Measurements from ENCODE around the gene OTOGL. TPM values are rescaled to one million over a fixed set of nuclear protein-coding genes. Genes with fewer than 3 reads are reported as not detected.
A peak's percentile ranks its signal among the peaks of the same experiment; 100 is the strongest.

Gene OTOGL
- total RNA-seq: under 1 TPM in 3 of 4 donors, not detected in 1; 0.04 to 0.57 (median 0.23) TPM

DNA sequence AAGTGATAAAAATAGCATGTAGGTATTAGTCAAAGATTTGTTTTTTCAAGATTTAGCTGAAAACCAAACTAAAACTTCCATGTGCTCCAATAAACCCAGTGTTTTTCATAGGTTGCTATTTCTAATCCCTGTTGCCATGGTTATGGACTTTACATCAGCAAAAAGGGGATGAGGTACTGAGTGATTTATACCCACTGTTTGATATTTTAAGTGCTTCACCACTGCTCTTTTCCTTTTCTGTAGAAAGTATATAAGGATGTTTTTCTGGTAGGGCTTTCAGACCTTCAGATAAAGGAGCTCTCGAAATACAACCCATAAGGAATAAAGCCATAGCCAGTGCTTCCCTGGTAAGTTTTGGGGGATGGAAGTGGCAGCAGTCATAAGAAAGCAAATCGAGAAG is at the start of gene OTOGL:
TSS of gene OTOGL (plus strand) at position 279 of the 400 bp plus-strand sequence. CDS start 109,895 bp downstream, outside the sequence.
- TF ChIP-seq POLR2A (IDR thresholded peaks at IDR 0.05): no peak
- TF ChIP-seq, protein P1, sequence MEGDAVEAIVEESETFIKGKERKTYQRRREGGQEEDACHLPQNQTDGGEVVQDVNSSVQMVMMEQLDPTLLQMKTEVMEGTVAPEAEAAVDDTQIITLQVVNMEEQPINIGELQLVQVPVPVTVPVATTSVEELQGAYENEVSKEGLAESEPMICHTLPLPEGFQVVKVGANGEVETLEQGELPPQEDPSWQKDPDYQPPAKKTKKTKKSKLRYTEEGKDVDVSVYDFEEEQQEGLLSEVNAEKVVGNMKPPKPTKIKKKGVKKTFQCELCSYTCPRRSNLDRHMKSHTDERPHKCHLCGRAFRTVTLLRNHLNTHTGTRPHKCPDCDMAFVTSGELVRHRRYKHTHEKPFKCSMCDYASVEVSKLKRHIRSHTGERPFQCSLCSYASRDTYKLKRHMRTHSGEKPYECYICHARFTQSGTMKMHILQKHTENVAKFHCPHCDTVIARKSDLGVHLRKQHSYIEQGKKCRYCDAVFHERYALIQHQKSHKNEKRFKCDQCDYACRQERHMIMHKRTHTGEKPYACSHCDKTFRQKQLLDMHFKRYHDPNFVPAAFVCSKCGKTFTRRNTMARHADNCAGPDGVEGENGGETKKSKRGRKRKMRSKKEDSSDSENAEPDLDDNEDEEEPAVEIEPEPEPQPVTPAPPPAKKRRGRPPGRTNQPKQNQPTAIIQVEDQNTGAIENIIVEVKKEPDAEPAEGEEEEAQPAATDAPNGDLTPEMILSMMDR (IDR thresholded peaks at IDR 0.05): no peak
- no peak for DNase-seq
- WGBS, 2 donors: 59% methylated on average over 2 of the region's 2 CpGs
- no peaks in the 10 kb centered on the region for H3K27me3 ChIP-seq
- H3K36me3 ChIP-seq: no peaks in the 10 kb centered on the region
- peak within 1 kb of the TSS in 2 of 4 donors; percentile 2 to 6 for H3K27ac ChIP-seq
- no peaks in the 10 kb centered on the region for H3K9me3 ChIP-seq
- peaks cover 0 to 14% (median 5%) of the 10 kb centered on the region in 3 donors for H3K4me1 ChIP-seq
- intact Hi-C loops (cut with DNase I): no loop called here
- H3K4me3 ChIP-seq: no peak within 1 kb of the TSS

DNA sequence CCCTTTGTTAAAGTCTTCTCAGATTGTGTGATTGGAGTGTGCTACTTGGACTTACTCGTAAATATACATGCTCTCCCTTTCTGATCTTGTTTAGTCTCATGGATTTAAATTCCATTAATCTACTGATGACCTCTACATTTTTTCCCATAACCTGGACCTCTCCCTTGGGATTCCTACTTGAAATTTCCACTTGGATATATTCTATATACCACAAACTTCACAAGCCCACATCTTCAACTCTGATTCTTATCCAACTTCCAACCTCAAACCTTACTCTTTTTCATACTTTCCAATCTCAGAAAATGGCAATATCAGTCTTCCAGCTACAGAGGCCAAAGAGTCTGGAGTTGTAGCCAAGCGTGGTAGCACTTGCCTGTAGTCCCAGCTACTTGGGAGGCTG is 49.1 kb upstream of the OTOGL start:
- no peak for DNase-seq
- H3K27ac ChIP-seq: no peak overlapping the region
- 61 to 66% methylated on average over 2 of the region's 2 CpGs for WGBS, 2 donors
- intact Hi-C loops (cut with DNase I): no loop called here
- H3K9me3 ChIP-seq: no peaks in the 10 kb centered on the region
- H3K36me3 ChIP-seq: no peaks in the 10 kb centered on the region
- TF ChIP-seq POLR2A (IDR thresholded peaks at IDR 0.05): no peak
- H3K4me3 ChIP-seq: no peak overlapping the region
- H3K4me1 ChIP-seq: peaks cover 0 to 7% (median 0%) of the 10 kb centered on the region in 3 donors
- no peaks in the 10 kb centered on the region for H3K27me3 ChIP-seq

DNA sequence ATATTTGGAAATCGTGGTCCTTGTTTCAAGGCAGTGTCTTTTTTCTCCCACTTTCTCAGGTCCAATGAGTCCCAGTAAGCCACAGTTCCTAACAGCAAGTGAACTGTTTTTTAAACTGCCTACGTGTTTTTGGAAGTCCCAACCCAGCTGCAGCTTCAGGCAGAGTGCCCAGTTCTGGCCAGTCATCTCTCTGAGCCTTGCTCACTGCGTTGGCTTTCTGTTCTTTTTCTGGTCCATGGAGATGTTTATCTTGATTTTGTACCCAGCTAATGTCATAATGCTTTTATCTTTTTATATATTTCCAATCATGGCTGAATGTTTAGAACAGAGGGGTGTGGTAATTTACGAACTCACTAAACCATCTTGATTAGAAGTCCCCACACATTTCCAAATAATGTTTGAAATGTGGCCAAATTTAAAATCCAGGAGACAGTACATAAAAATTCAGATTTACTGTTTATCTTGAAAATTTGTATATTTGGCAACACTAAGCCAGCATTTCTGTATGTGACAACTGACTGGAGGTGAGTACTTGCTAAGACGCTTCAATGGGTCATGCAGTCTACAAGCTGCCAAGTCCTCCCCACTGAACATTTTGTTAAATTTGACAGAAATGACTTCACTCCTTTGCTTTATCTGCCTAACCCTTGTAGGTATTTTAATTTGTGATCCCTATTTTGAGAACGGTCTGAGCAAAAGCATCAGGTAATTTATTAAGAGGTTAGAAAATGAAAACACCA is 46.1 kb upstream of the OTOGL start:
- peak overlapping the region in 3 of 4 donors; percentile 60 to 68 (median 63) for H3K27ac ChIP-seq
- TF ChIP-seq POLR2A (IDR thresholded peaks at IDR 0.05): no peak
- TF ChIP-seq, protein P1 (IDR thresholded peaks at IDR 0.05): no peak

GRCh38 chr12:80056232-80056631 is 43.1 kb upstream of the OTOGL start:
- 63 to 71% methylated on average over 4 of the region's 4 CpGs for WGBS, 2 donors
- H3K9me3 ChIP-seq: no peaks in the 10 kb centered on the region
- intact Hi-C loops (cut with DNase I): no loop called here

More for the DNA sequence above, 46.1 kb upstream of the OTOGL start:
- no peaks in the 10 kb centered on the region for H3K9me3 ChIP-seq
- H3K36me3 ChIP-seq: no peaks in the 10 kb centered on the region
- intact Hi-C loops (cut with DNase I): no loop called here
- WGBS, 2 donors: 46 to 58% methylated on average over 6 of the region's 6 CpGs
- H3K4me3 ChIP-seq: no peak overlapping the region
- DNase-seq: no peak
- no peaks in the 10 kb centered on the region for H3K27me3 ChIP-seq
- H3K4me1 ChIP-seq: peaks cover 0 to 7% (median 0%) of the 10 kb centered on the region in 3 donors

GRCh38 chr12:80056845-80057244 is 42.5 kb upstream of the OTOGL start:
- intact Hi-C loops (cut with DNase I): no loop called here
- no peak for TF ChIP-seq POLR2A (IDR thresholded peaks at IDR 0.05)
- TF ChIP-seq, protein P1 (IDR thresholded peaks at IDR 0.05): no peak
- DNase-seq: no peak
- Histone ChIP-seq H3K4me3 (no peak overlapping the region), H3K27ac (no peak overlapping the region), H3K4me1 (peaks cover 0 to 7% (median 0%) of the 10 kb centered on the region in 3 donors), H3K9me3 (no peaks in the 10 kb centered on the region), H3K27me3 (no peaks in the 10 kb centered on the region), H3K36me3 (no peaks in the 10 kb centered on the region)

More at GRCh38 chr12:80056232-80056631, 43.1 kb upstream of the OTOGL start:
- TF ChIP-seq, protein P1 (IDR thresholded peaks at IDR 0.05): no peak
- TF ChIP-seq POLR2A (IDR thresholded peaks at IDR 0.05): no peak
- Histone ChIP-seq H3K4me1 (peaks cover 0 to 7% (median 0%) of the 10 kb centered on the region in 3 donors), H3K27me3 (no peaks in the 10 kb centered on the region), H3K36me3 (no peaks in the 10 kb centered on the region), H3K4me3 (no peak overlapping the region), H3K27ac (no peak overlapping the region)
- no peak for DNase-seq
